ENCODE measurements around the gene NAV3.

- no peak for TF ChIP-seq POLR2A (IDR thresholded peaks at IDR 0.05)
- TF ChIP-seq CTCF (IDR thresholded peaks at IDR 0.05): no peak
Measured at GRCh38 chr12:77983859-77984258, 153.2 kb downstream of the NAV3 start.
